GM12878 (cell line): Measurements from ENCODE around the gene RALBP1. TPM values are rescaled to one million over a fixed set of nuclear protein-coding genes. Genes with fewer than 3 reads are reported as not detected.

Experiments used
- ATAC-seq: fragments of 200-7000 bp; cut with Tn5 transposase; 3 replicates; pipeline ENCODE4 v1.9.1; 2020; ENCODE audit warnings: mild to moderate bottlenecking, moderate library complexity
- BruUV-seq: library from RNA; stranded (reverse); fragments of 400-500 nt; replicated peaks from 2 replicates; lab custom pipeline; 2021; lab: Mats Ljungman, UMichigan
- CTCF ChIA-PET: fragments of 300-600 bp; sonication (Branson Sonifier 250); formaldehyde crosslinking; extraction: SDS; loops from one replicate; lab custom pipeline; 2021; ENCODE audit warnings: inconsistent platforms; lab: Yijun Ruan, JAX
- POLR2A ChIA-PET: fragments of 350-600 bp; formaldehyde crosslinking; extraction: SDS; loops from one replicate; lab custom pipeline; 2021; ENCODE audit warnings: inconsistent platforms; lab: Charles Lee
- RAD21 ChIA-PET: fragments of 300-600 bp; sonication (Branson Sonifier 250); formaldehyde crosslinking; loops from one replicate; lab custom pipeline; 2023; ENCODE audit warnings: antibody characterized with exemption; ENCODE audit not compliant: unreplicated experiment; lab: Charles Lee
- SMC1A ChIA-PET: fragments of 300-600 bp; sonication (Branson Sonifier 250); formaldehyde crosslinking; loops from one replicate; lab custom pipeline; 2023; ENCODE audit not compliant: unreplicated experiment, uncharacterized antibody; lab: Charles Lee
- DNase-seq: peaks from one replicate; pipeline ENCODE4 v3.0.0-alpha.2; 2011; ENCODE audit warnings: low read depth, low spot score
- FAIRE-seq: peaks from 3 replicates; lab custom pipeline; 2011; peaks lifted over from hg19 to GRCh38; lab: Jason Lieb, UNC
- H2AFZ ChIP-seq: 2 replicates; pipeline ENCODE4 v1.6.0; 2011; ENCODE audit warnings: low read depth, low read length, control low read depth; ENCODE audit not compliant: control insufficient read depth
- H3K27ac ChIP-seq: 2 replicates; pipeline ENCODE4 v1.5.1; 2011; ENCODE audit warnings: control low read depth; ENCODE audit not compliant: control insufficient read depth, insufficient read depth
- H3K27me3 ChIP-seq, 2 experiments: replicated peaks in 1 of 2; 2 replicates each; pipeline versions ENCODE4 v1.6.0 to v1.6.1; 2011; ENCODE audit warnings: low read length in 1 of 2; ENCODE audit not compliant: control insufficient read depth in 2 of 2, insufficient read depth in 2 of 2
- H3K36me3 ChIP-seq, 2 experiments: 2 replicates each; pipeline ENCODE4 v1.5.1; 2011; ENCODE audit warnings: low read length in 1 of 2; ENCODE audit not compliant: control insufficient read depth in 2 of 2, insufficient read depth in 2 of 2
- H3K4me1 ChIP-seq: 2 replicates; pipeline ENCODE4 v1.6.1; 2011; ENCODE audit warnings: mild to moderate bottlenecking, low read length, moderate library complexity, mixed read lengths; ENCODE audit not compliant: control insufficient read depth, insufficient read depth
- H3K4me2 ChIP-seq: 2 replicates; pipeline ENCODE4 v1.6.0; 2011; ENCODE audit warnings: control low read depth; ENCODE audit not compliant: control insufficient read depth, insufficient read depth
- H3K4me3 ChIP-seq: fragments of 200-600 bp; sonication (generic); 2 replicates; pipeline ENCODE4 v1.5.1; 2016
- H3K79me2 ChIP-seq: 2 replicates; pipeline ENCODE4 v1.6.0; 2011; ENCODE audit warnings: low read length; ENCODE audit not compliant: control insufficient read depth, insufficient read depth
- H3K9ac ChIP-seq: 2 replicates; pipeline ENCODE4 v1.8.0; 2011; ENCODE audit warnings: low read length, control low read depth, mixed read lengths; ENCODE audit not compliant: control insufficient read depth, insufficient read depth
- H3K9me3 ChIP-seq: replicated peaks from 3 replicates; pipeline ENCODE4 v1.5.1; 2011; ENCODE audit warnings: mild to moderate bottlenecking, low read length; ENCODE audit not compliant: control insufficient read depth, insufficient read depth
- H4K20me1 ChIP-seq: 2 replicates; pipeline ENCODE4 v1.6.0; 2011; ENCODE audit not compliant: control insufficient read depth, insufficient read depth
- ATF7 ChIP-seq: fragments of 450-650 bp; IDR thresholded peaks from 2 replicates; pipeline ENCODE4 v1.6.1; 2016; ENCODE audit warnings: low read depth, mild to moderate bottlenecking
- BHLHE40 ChIP-seq, 2 experiments: fragments of 450-650 bp in 1 of 2; IDR thresholded peaks; 2 replicates each; pipeline ENCODE4 v1.6.1; 2011 to 2017; ENCODE audit warnings: low read depth in 2 of 2, borderline replicate concordance in 1 of 2, improper control_type of control experiment in 1 of 2, low read length in 1 of 2, mild to moderate bottlenecking in 1 of 2
- E2F8 ChIP-seq: fragments of 450-650 bp; IDR thresholded peaks from 2 replicates; pipeline ENCODE4 v1.6.1; 2018; ENCODE audit warnings: mild to moderate bottlenecking, low read depth, moderate library complexity; ENCODE audit not compliant: partially characterized antibody
- FOXK2 ChIP-seq: fragments of 450-650 bp; IDR thresholded peaks from 2 replicates; pipeline ENCODE4 v1.6.1; 2017; ENCODE audit warnings: mild to moderate bottlenecking, moderate library complexity
- KDM1A ChIP-seq: fragments of 200-600 bp; sonication (generic); IDR thresholded peaks from 2 replicates; pipeline ENCODE4 v1.6.1; 2016; ENCODE audit warnings: borderline replicate concordance
- ZBTB11 ChIP-seq: fragments of 450-650 bp; formaldehyde crosslinking; IDR thresholded peaks from 2 replicates; pipeline ENCODE4 v1.5.0; 2022; ENCODE audit warnings: mild to moderate bottlenecking, missing genetic modification characterization
- in situ Hi-C: fragments of 300-500 bp; cut with MboI; formaldehyde crosslinking; loops from 9 replicates; pipeline ENCODE4 v1.14.3; 2018; ENCODE audit warnings: mixed read lengths
- intact Hi-C: fragments of 100-400 bp; cut with micrococcal nuclease; formaldehyde crosslinking; loops from one replicate; pipeline ENCODE4 v1.14.2; 2022; ENCODE audit not compliant: unreplicated experiment
- polyA plus RNA-seq, 11 experiments: library from polyadenylated mRNA; depleted of rRNA in 4 of 11; unstranded in 6 of 11; stranded (reverse) in 5 of 11; fragments of >200 nt; fragmentation: Nextera tagmentation in 4 of 11; fragmentation: Illumina TruSeq in 1 of 11; extraction: Ambion mirVana in 4 of 11; extraction: Trizol in 1 of 11; gene quantifications; 1 replicate in 1 of 11; 2 replicates in 10 of 11; pipeline versions ENCODE4 v1.2.1 to v1.2.3, GENCODE V29; 2011 to 2016; ENCODE audit warnings: inconsistent platforms in 2 of 11, missing spikeins in 2 of 11, low read depth in 1 of 11
- total RNA-seq, 4 experiments: library from RNA; depleted of rRNA in 3 of 4; stranded (reverse); fragments of >200 nt in 3 of 4; fragmentation: Illumina TruSeq in 1 of 4; extraction: Trizol in 1 of 4; gene quantifications; 2 replicates each; pipeline versions ENCODE4 v1.2.1 to v1.2.3, GENCODE V29; 2013 to 2021

RALBP1 gene
- total and polyA plus RNA-seq, 10 of the 15 experiments (the other 5 are each of a cell fraction or from before 2014, with no cell fraction given): 11.2 to 46.9 (median 41.8) TPM

- no peak for DNase-seq
- BruUV-seq: no TSS peak
- H3K4me1 ChIP-seq: no peaks in the 10 kb centered on the region
- H3K9me3 ChIP-seq: no peaks in the 10 kb centered on the region; the same call in 2 of the 3 replicates
- H3K27ac ChIP-seq: no peak overlapping the region
- no peak overlapping the region for H2AFZ ChIP-seq
- ChIA-PET SMC1A (interaction anchor here (0.7 to 1.2 kb wide), 2 partner anchors 10 to 24 kb away, joined by 3 read pairs; no protein-coding TSS in a partner anchor), RAD21 (no interaction called here), POLR2A (no interaction called here), CTCF (interaction anchor here (1.2 kb wide), 1 partner anchor 10 kb away, joined by 3 read pairs; no protein-coding TSS in a partner anchor)
- H4K20me1 ChIP-seq: no peaks in the 10 kb centered on the region
- no peak for ATAC-seq
- H3K9ac ChIP-seq: no peak overlapping the region
- no peaks in the 10 kb centered on the region for H3K79me2 ChIP-seq
- H3K27me3 ChIP-seq: no peaks in the 10 kb centered on the region
- in situ Hi-C loops: no loop called here
- no peak overlapping the region for H3K4me3 ChIP-seq
- FAIRE-seq: no peak
- peaks cover 2 to 5% of the 10 kb centered on the region in 2 experiments; a peak in 3 of 4 replicates for H3K36me3 ChIP-seq
- TF ChIP-seq FOXK2 (no peak), KDM1A (no peak), ZBTB11 (no peak), ATF7 (no peak), E2F8 (no peak), BHLHE40 (IDR thresholded peaks at IDR 0.05; ENCODE audit: borderline replicate concordance in 1 of 2, low read depth in 2 of 2, low read length in 1 of 2) (no peak)
- intact Hi-C loops: no loop called here
- no peak overlapping the region for H3K4me2 ChIP-seq
Measured at GRCh38 chr18:9526458-9526857, 51.1 kb downstream of the RALBP1 start.
